ENCODE data around the gene RAET1G.
"Not testable (repeated sequence)": the region's sequence is repeated elsewhere in the genome, so short reads cannot be mapped to it uniquely, and the experiment has no call there.

The RAET1G gene

GRCh38 chr6:149922642-149923326 is at the start of gene RAET1G:
TSS of gene RAET1G (minus strand) at chr6:149923121. CDS start at chr6:149923010, 111 bp downstream.
- DNase-seq: peak; percentile 88

GRCh38 chr6:149969635-149970034 is 46.7 kb upstream of the RAET1G start:
- no peak for DNase-seq

- DNase-seq: not testable (repeated sequence)
These were observed 46.0 kb upstream of the RAET1G start for GRCh38 chr6:149968909-149969308.

- not testable (repeated sequence) for DNase-seq
These were observed 45.1 kb upstream of the RAET1G start for GRCh38 chr6:149967999-149968398.

GRCh38 chr6:149967591-149967990 is 44.7 kb upstream of the RAET1G start:
- no peak for DNase-seq

- not testable (repeated sequence) for DNase-seq
These were observed 43.4 kb upstream of the RAET1G start for GRCh38 chr6:149966319-149966718.

- DNase-seq: no peak
These were observed 42.5 kb upstream of the RAET1G start for GRCh38 chr6:149965194-149966020.

GRCh38 chr6:149964308-149965193 is 41.6 kb upstream of the RAET1G start:
- DNase-seq: no peak

- peak; percentile 84 for DNase-seq
These were observed 40.8 kb upstream of the RAET1G start, which contains the start of gene ULBP1 for GRCh38 chr6:149963462-149964307. TSS of gene ULBP1 (plus strand) at chr6:149963943. CDS start at chr6:149964050, 107 bp downstream.

GRCh38 chr6:149963212-149963461 is 40.2 kb upstream of the RAET1G start:
- peak; percentile 61 for DNase-seq

GRCh38 chr6:149962461-149963211 is 39.7 kb upstream of the RAET1G start:
- DNase-seq: no peak

GRCh38 chr6:149961728-149962425 is 39.0 kb upstream of the RAET1G start:
- no peak for DNase-seq

GRCh38 chr6:149960488-149960887 is 37.6 kb upstream of the RAET1G start:
- DNase-seq: no peak

- DNase-seq: not testable (repeated sequence)
These were observed 36.9 kb upstream of the RAET1G start for GRCh38 chr6:149959806-149960205.

GRCh38 chr6:149958124-149958523 is 35.2 kb upstream of the RAET1G start:
- not testable (repeated sequence) for DNase-seq

GRCh38 chr6:149955654-149956317 is 32.9 kb upstream of the RAET1G start:
- not testable (repeated sequence) for DNase-seq

GRCh38 chr6:149954984-149955653 is 32.2 kb upstream of the RAET1G start:
- DNase-seq: not testable (repeated sequence)

GRCh38 chr6:149954328-149954983 is 31.5 kb upstream of the RAET1G start:
- DNase-seq: not testable (repeated sequence)

GRCh38 chr6:149953934-149954327 is 31.0 kb upstream of the RAET1G start:
- not testable (repeated sequence) for DNase-seq

All from stimulated activated naive CD4-positive, alpha-beta T cell treated with Interleukin-2 at 50 U/mL for 16 hours (primary cell).